GM19452 (cell line): ENCODE results near the gene LY6G6C.
"Not testable (repeated sequence)": the region's sequence is repeated elsewhere in the genome, so short reads cannot be mapped to it uniquely, and the experiment has no call there.

Experiments used
- ATAC-seq: cut with Tn5 transposase; IDR thresholded peaks from one replicate; pipeline ENCODE4 v1.9.1; 2021; ENCODE audit not compliant: unreplicated experiment

LY6G6C gene

DNA sequence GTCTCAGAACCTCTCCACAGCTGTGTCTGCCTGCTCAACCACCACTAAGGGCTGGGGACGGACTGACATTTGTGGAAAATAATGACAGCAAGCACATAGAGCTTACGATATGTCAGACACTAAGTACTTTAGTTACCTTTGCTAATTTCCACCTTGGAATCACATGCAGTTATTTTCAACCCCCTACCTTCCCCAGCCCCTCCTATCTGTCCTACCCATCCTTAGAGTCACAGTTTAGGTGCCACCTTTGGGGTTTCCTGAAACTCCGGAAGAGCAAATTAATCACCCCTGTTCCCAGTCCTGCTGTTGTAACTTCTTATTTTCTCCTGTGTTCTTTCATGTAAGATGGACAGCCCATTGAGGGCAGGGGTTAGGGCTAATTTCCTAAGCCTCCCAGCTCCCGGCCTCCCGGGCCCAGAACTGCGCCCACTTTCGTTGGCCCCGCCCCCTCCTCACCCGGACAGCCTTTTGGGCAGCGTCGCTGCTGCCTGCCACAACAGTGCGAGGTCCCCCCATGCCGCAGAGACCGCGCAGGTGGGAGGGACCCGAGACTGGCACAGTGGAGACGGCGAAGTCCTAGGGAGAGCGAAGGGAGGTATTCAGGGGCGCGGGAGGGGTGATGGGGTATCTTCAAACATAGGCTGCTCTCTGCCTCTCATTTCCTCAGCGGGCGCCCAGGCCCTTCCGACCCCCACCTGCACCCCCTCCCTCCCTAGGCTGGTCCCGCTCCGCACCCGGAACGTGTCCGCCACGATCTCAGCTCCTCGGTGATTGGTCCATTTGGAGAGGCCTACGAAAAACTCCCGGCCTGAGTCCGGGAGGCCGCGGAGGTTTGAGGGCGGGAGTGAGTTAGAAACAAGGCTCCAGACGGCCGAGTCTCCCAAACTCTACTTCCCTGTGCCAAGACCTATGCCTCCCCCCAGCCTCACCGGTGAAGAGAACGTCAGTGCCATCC, 6.4 kb upstream of the LY6G6C start:
- no peak for ATAC-seq

DNA sequence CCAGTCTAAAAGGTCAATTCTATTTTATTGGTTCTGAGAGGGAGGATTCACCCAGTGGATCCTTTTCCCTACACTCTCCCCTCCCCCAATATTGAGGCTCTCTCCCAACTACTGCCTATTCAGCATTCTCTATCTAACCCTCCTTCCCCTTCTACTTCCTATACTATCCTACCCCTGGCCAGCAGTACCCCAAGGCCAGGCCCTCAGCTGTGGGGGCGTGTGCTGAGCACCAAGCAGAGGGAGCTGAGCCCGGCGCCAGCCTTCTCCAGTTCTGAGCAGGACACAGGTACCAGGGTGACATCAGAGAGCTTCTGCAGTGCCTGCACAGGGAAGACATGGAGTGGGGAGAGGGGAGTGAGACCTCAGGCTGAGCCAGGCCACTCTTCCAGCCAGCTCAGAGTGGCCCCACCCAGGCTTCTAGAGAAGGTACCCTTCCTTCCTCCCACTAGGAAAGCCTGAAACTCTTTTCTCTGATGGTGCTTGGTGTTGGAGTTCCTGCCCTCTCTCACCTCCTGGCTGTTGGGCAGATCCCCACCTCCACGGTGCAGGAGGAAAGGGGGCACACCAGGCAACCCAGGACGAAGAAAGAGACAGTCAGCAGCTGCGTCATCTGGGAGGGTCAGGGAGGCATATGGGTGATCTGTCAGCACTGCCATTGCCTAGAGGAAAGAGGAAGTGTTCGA, 5.6 kb upstream of the LY6G6C start:
- ATAC-seq: no peak

DNA sequence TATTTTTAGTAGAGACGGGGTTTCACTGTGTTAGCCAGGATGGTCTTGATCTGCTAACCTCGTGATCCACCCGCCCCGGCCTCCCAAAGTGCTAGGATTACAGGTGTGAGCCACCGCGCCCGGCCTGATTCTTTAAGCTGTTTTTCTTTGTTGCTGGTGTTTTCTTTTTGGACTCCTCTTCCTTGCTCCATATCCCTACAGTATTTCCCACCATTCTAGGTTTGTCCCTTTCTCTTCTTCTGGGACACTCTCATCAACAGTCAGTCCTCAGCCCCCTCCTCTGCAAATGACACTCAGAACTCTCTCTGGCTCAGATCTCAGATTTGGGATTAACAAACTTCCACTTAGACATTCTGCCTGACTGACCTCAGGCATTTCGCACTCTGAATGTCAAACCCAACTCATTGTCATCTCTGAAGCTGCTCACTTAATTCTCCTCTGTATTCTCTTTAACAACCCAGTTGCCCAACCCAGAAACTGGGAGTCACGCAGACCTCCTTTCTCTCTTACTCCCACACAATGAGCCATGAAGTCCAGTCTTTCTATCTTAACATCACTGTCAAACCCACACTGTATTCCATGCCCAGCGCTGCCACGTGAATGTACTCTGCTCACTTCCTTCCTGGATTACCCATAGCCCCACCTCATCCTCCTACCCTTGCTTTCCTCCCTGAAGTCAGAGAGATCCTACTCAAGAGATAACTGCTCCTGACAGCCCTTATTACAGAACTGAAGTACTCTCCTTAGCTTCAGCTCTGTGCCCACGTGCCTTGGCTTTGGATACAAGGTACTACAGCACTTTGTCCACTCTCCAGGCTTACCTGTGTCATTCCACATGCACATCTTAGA, 4.2 kb upstream of the LY6G6C start:
- ATAC-seq: no peak

DNA sequence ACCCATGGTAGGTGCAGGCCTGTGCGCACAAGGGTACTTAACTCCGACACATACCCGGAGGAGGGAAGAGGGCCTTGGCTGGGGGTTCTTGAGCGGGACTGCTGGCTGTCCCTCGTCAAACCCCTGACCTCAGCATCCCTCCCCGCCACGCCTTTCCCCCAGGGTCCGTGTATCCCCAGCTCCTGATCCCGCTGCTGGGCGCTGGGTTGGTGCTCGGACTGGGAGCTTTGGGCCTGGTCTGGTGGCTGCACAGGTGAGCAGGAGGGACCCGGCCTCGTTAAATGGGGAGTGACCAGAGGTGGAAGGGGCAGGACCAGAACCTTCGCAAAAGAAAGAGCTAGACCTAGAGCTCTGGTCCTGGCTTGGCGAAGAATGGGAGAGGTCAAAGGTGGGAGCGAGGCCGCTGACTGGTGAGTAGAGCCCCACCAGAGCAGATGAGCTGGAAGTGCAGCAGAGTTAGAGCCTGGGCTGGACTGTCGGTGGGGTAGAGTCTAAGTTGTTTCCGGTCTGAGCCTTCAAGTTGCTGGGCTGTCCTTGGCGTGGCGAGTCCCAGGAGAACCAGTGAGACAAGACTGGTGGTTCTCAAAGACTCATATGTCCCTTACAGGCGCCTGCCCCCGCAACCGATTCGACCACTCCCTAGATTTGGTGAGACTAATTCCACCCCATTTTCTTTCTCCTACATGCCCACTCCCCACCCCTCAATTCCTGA, 2.6 kb upstream of the LY6G6C start:
- no peak for ATAC-seq

DNA sequence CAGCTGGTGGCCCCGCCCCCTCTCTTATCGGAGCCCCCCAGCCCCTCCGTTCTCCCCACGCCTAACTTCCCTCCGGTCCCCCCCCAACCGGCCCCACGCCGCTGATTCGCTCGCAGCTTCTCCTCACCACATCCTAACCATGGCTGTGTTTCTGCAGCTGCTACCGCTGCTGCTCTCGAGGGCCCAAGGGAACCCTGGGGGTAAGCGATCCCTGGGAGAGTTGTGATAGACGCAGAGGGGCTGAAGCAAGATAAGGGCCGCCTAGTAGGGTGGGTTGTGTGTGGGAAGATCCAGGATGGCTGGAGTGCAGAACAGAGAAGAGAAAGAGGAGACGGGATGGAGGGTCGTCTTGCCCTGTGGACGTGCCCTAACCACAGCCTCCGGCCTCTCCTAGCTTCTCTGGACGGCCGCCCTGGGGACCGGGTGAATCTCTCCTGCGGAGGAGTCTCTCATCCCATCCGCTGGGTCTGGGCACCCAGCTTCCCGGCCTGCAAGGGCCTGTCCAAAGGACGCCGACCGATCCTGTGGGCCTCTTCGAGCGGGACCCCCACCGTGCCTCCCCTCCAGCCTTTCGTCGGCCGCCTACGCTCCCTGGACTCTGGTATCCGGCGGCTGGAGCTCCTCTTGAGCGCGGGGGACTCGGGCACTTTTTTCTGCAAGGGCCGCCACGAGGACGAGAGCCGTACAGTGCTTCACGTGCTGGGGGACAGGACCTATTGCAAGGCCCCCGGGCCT, 1.9 kb upstream of the LY6G6C start, which contains the start of gene MPIG6B:
Gene MPIG6B, plus strand, starts transcription at position 129 of the 735 bp plus-strand sequence. Its CDS starts 11 bp downstream, at position 140.
- no peak for ATAC-seq

DNA sequence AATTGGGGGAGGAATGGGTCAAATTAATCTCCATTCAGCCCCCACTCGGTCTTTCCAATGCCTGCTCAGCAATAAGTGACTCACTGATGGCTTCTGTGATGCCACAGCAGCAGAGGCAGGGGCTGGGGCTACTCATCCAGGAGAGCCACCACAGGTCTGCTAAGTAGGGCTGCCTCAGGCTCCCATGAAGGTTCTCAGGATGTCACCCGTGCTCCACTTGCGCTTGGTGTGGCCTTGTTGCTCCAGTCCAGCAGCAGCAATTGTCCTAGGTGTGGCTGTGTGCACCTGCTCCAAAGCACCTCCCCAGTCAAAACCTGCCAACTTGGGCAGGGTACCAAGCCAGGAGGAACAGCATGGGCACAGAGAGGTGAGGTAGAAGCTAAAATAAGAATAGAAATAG, 627 bp upstream of the LY6G6C start:
- no peak for ATAC-seq

DNA sequence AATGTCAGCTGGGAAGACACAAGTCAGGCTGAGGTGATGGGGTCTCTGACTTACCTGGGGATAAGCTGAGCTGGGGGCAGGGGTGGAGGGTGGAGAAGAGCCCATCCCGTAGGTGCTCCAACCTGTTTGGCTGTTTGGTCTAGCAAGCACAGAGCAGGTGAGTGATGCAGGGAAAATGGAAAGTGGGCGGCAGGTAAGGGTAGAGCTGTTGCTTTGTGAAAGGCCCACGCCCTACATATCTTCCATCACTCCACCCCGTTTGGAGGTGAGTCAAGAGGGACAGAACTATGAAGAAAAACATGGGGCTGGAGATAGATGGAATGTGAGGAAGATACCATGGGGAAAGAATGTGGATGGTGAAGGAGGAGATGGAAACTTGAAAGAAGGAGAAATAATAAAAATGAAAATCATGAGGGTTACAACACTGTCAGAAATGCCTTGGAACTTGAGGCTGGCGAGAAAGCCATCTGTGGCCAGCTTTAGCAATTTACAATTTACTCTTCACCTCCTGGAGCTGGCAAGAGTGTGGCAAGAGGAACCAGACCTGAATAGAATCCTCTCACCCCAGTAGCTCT, 1.3 kb downstream of the LY6G6C start:
- no peak for ATAC-seq

DNA sequence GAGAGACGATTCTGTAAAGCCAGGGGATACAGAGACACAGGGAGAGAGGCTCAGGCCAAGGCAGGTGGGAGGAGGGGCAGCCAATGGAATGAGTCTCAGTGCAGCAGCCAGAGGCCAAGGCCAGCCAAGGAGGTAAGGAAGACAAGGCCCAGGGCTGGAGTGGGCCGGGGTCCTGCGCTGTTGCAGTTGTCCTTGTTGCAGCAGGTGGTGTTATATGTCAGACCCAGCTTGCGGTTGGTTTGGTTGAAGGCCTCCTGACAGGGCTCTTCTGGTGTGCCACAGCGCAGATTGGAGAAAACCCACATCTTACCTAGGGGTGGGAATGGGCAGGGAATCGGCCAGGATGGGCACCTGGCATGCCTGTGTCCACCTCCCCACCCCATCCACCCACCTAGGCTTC, 2.5 kb downstream of the LY6G6C start:
- no peak for ATAC-seq

DNA sequence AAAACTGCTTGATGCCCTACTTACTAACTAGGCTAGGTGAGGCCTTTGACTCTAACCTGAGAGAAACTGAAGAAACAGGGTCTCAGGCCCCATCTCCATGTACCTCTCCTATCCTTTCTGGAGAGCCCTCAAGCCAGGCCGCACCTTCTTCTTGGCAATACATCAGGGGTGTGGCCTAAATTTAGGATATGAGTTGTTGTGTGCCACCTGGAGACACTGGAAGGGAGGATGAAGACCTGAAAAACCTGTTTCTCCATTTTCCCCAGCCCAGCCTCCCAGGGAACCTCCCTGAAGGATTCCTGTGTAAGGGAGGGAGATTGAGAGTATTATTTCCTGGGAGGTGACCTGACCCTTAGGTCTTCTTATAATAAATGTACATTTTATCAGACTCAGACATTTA, 3.3 kb downstream of the LY6G6C start:
- ATAC-seq: no peak

DNA sequence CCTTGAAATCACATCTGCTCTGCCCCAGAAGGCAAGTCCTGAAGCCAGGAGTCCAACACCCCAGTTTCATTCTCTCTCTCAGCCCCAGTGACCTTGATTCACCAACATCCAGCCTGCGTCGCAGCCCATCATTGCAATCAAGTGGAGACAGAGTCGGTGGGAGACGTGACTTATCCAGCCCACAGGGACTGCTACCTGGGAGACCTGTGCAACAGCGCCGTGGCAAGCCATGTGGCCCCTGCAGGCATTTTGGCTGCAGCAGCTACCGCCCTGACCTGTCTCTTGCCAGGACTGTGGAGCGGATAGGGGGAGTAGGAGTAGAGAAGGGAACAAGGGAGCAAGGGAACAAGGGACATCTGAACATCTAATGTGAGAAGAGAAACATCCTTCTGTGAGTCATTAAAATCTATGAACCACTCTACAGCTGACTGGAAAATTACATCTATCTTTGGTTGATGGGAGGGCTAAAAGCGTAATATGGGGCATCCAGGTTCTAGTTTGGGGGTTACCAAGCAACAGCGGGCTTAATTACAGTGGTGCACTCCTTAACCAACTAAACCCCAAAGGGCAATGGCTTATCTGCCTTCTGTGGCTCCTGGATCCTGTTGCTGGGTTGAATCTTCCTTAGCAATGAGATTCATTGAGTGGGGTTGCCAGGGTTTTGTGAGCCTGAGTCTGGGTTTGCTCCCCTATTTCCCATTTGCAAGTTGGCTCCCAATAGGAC, 3.9 kb downstream of the LY6G6C start:
- no peak for ATAC-seq

DNA sequence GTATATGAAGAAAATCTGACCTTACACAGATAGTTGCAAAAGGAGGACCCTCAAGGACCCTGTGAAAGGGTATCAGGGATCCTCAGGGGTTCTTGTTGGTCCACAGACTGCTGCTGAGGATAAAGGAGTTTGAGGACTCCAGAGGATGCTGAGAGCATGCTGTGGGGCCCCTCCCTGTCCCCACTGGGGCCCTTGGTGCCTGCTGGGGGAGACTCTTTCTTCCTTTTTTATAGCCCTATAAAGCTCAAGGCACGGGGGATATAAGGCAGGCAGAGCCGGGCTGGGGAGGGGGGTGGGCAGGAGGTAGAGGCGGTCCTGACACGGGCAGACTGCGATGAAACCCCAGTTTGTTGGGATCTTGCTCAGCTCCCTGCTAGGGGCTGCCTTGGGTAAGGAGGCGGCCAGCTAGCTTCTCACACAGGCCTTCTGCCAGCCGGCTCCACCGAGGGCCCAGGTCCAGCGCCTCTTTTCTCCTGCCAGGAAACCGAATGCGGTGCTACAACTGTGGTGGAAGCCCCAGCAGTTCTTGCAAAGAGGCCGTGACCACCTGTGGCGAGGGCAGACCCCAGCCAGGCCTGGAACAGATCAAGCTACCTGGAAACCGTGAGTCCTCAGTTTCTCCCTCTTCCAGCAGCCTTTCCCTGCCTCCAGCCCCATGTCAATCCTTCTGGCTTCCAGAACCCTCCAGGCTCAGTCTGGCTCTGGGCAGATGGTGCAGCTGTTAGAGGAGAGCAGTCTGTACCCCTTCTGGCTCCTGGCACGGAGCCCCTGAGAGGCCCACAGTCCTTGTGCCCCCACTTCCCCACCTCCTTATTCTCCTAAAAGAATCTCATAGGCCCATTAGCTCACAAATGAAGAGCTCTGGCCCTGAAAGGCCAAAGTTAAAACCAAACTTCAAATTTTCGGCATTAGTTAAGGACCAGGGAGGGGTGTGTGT, 6.3 kb downstream of the LY6G6C start, which contains the start of gene LY6G6D:
Gene LY6G6D, plus strand, starts transcription at position 327 of the 937 bp plus-strand sequence. Its CDS starts 8 bp downstream, at position 335.
- no peak for ATAC-seq

DNA sequence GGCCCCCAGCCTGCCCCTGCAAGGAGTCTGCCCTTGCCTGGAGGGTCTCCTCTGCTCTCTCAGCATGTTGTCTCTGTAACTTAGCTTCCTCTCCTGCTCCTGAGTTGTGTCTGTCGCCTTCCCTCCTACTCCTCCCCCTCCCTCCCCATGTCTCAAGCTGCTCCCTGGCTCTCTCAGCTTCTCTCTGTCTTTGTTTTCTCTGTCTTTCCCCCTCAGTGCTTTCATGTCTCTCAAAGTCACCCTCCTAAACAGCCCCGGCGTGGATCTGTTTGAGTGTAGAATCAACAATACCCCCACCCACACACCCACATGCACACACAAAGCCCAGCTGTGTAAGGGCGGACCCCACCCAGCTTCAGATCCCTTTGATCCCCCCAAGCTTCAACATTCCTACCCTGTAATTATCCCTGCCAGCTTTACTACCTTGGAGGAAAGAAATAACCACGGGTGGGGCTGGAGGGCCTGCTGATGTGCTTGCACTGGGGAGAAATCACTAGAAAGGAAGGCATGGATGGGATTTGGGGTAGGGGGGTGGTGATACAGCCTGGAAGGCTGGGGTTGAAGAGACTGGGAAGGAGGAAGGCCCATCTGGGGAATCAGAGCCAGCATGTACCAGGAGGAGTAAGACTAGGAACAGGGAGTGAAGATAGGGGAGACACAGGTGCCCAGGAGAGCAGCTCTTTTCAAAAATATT, 7.4 kb downstream of the LY6G6C start:
- ATAC-seq: no peak

DNA sequence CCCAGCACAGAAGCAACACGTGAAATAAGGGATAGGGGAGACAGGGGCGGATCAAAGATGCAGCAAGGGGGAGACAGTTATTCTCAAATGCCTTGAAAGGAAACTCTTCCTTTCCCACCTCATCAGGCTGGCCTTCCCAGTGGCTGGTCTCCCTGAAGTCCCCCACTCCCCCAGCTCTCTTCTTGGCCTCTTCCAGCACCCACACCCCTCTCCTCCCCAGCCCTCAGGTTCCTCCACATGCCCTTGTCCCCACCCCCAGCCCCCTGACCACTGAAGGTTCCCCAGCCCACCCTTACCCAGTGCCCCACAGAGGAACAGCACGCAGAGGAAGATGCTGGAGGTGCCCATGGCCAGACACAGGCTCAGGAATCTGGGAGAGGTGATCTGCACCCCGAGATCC, 8.1 kb downstream of the LY6G6C start:
- ATAC-seq: no peak

DNA sequence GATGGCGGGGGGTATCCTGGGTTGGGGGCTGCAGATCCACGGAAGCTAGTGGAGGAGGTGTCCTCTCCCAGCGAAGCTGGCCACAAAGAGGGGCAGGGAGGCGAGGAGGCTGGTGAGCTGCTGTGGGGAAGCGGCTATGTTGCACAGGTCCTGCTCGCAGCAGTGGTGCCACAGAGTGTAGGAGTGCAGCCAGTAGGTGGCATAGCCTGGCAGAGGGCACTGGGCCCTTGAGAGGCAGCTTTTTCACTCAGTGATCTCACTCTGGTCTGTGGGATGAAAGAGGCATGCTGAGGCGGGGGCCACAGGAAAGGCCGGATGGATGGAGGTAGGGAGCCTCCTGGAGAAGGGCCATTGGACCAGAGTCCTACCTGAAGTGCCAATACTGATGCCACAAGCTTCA, 9.2 kb downstream of the LY6G6C start:
- ATAC-seq: no peak

DNA sequence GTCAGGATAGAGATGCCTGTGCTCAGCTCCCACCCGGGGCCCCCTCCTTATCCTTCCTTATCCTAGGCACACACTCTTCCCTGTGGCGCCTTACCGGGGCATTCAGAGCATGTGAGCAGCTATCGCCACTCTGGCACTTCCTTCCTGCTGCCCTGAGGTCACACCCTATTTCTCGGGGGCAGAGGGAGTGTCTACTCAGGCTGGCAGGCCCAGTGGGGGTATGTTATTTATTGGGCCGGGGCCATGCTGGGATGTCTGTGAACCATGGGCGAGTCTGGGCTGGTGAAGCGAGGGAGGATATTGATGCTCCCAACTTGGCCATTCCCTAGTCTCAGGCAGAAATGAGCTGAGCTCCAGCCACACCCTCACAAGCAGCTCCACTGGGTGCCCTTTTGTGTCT, 10.3 kb downstream of the LY6G6C start:
- no peak for ATAC-seq

DNA sequence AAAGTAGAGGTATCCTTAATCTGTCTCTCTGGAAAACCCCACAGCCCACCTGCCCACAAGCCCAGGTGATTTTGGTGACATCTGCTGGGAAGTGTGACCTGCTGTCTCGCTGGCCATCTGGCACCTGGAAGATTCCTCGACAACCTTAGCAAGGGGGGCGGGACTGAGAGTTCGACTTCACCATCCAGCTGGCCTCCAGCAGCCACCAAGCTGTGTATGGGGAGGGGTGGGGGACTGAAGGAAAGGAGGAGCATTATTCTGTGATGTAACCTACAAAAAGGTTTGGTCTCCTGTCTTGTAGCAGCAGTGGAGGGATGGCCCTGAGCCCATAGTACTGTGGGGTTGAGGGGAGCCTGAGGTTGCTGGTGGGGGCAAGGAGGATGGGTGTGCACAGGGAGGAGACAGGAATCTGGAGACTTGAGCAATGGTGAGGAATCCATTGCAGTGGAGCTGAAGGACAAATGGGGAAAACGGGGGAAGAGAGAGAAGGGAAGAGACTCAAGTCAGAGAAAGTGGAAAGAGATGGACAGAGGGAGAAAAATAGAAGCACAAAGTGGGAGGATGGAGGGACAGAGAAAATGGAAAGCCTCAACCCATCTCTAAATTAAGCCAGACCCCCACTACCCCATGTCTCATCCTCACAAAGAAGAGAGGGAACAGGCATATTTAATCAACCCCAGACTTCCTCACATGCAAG, 10.9 kb downstream of the LY6G6C start:
- ATAC-seq: no peak

DNA sequence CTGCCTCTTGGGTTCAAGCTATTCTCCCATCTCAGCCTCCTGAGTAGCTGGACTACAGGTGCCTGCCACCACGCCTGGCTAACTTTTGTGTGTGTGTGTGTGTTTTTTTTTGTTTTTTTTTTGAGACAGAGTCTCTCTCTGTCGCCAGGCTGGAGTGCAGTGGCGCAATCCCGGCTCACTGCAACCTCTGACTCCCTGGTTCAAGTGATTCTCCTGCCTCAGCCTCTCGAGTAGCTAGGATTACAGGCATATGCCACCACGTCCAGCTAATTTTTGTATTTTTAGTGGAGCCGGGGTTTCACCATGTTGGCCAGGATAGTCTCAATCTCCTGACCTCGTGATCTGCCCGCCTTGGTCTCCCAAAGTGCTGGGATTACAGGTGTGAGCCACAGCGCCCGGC, 12.4 kb downstream of the LY6G6C start:
- not testable (repeated sequence) for ATAC-seq
